Thyroid gland (tissue), 4 donors: ENCODE data around the gene MDGA2.
"Not testable (repeated sequence)": the region's sequence is repeated elsewhere in the genome, so short reads cannot be mapped to it uniquely, and the experiment has no call there.

ENCODE experiments used
- POLR2A ChIP-seq, 2 donors: fragments of 450-650 bp; IDR thresholded peaks; one replicate each; pipeline ENCODE4 v1.6.1; 2017; ENCODE audit warnings: antibody characterized with exemption in 2 of 2, mild to moderate bottlenecking in 2 of 2, moderate library complexity in 1 of 2
- TF ChIP-seq, protein P1 (sequence below), 6 experiments: fragments of 200-600 bp in 3 of 6; fragments of 450-650 bp in 3 of 6; sonication (generic) in 3 of 6; IDR thresholded peaks; one replicate each; pipeline ENCODE4 v1.5.1; 2016 to 2019; ENCODE audit warnings: antibody characterized with exemption in 6 of 6, mild to moderate bottlenecking in 2 of 6, inconsistent platforms in 1 of 6, moderate library complexity in 1 of 6

GRCh38 chr14:47242579-47242978 is 432.8 kb downstream of the MDGA2 start:
- TF ChIP-seq, protein P1, sequence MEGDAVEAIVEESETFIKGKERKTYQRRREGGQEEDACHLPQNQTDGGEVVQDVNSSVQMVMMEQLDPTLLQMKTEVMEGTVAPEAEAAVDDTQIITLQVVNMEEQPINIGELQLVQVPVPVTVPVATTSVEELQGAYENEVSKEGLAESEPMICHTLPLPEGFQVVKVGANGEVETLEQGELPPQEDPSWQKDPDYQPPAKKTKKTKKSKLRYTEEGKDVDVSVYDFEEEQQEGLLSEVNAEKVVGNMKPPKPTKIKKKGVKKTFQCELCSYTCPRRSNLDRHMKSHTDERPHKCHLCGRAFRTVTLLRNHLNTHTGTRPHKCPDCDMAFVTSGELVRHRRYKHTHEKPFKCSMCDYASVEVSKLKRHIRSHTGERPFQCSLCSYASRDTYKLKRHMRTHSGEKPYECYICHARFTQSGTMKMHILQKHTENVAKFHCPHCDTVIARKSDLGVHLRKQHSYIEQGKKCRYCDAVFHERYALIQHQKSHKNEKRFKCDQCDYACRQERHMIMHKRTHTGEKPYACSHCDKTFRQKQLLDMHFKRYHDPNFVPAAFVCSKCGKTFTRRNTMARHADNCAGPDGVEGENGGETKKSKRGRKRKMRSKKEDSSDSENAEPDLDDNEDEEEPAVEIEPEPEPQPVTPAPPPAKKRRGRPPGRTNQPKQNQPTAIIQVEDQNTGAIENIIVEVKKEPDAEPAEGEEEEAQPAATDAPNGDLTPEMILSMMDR (IDR thresholded peaks at IDR 0.05), result not testable (repeated sequence)
- not testable (repeated sequence) for TF ChIP-seq POLR2A (IDR thresholded peaks at IDR 0.05)
